ENCODE data around the gene RAP1GAP2.
"Not testable (repeated sequence)": the region's sequence is repeated elsewhere in the genome, so short reads cannot be mapped to it uniquely, and the experiment has no call there.

RAP1GAP2 gene

GRCh38 chr17:3039736-3040135 lies 243.5 kb downstream of the RAP1GAP2 start:
- DNase-seq (ENCODE audit: low read depth in 2 of 2): no peak

- no peak for DNase-seq (ENCODE audit: low read depth in 2 of 2)
These were observed 244.6 kb downstream of the RAP1GAP2 start for GRCh38 chr17:3040882-3041281.

GRCh38 chr17:3043737-3044365 lies 247.6 kb downstream of the RAP1GAP2 start:
- DNase-seq (ENCODE audit: low read depth in 2 of 2): no peak

GRCh38 chr17:3046753-3047152 lies 250.5 kb downstream of the RAP1GAP2 start:
- DNase-seq (ENCODE audit: low read depth in 2 of 2): no peak

- DNase-seq (ENCODE audit: low read depth in 2 of 2): peak; percentile 76 to 79
These were observed 252.7 kb downstream of the RAP1GAP2 start for GRCh38 chr17:3048727-3049471.

GRCh38 chr17:3049705-3050295 lies 253.6 kb downstream of the RAP1GAP2 start:
- no peak for DNase-seq (ENCODE audit: low read depth in 2 of 2)

GRCh38 chr17:3054868-3055267 lies 258.6 kb downstream of the RAP1GAP2 start:
- DNase-seq (ENCODE audit: low read depth in 2 of 2): not testable (repeated sequence)

GRCh38 chr17:3062824-3063377 lies 266.7 kb downstream of the RAP1GAP2 start:
- DNase-seq (ENCODE audit: low read depth in 2 of 2): not testable (repeated sequence)

- not testable (repeated sequence) for DNase-seq (ENCODE audit: low read depth in 2 of 2)
These were observed 267.3 kb downstream of the RAP1GAP2 start, which contains the start of gene OR1D5 for GRCh38 chr17:3063507-3063906. Gene OR1D5, minus strand, starts transcription at chr17:3063607. Its CDS starts 0 bp downstream, at chr17:3063607.

GRCh38 chr17:3065192-3065591 lies 269.0 kb downstream of the RAP1GAP2 start:
- not testable (repeated sequence) for DNase-seq (ENCODE audit: low read depth in 2 of 2)

GRCh38 chr17:3073850-3074249 lies 277.6 kb downstream of the RAP1GAP2 start:
- DNase-seq (ENCODE audit: low read depth in 2 of 2): not testable (repeated sequence)
